ENCODE results near the gene EPHA7.

Gene EPHA7

DNA sequence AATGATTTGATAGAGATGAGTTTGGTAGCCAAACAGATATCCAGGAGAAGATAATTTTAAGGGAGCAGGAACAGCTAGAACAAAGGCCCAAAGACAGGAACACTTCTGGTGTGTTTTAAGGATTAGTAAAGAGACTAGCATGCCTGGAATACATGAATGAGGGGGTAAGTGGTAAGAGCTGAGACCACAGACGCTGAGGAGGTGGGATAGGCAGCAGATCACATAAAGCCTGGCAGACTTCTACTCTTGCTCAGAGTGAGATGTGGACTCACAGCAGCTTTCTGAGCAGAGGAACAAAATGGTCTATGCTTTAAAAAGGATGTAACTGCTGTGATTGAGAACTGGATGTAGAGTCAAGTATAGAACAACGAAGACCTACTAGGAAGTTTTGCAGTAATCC is 100.1 kb downstream of the EPHA7 start:
- DNase-seq, result no peak

DNA sequence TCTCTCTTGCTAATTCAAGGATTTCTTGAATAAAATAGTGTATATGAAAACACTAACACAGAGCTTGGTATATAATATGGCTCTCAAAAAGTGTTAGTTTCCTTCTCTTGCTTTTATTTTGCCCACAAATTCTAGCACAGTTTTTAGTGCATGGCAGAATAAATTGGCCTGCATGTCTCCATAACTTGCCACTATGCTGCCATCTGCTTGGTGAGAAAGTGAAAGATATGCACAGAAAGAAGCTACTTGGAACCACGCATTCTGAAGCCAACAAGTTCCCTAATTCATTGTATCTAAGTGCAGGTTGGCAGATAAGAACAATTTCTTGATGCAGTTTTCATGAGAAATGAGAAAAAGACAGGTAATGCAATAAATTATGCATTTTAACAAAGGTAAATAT is 101.2 kb downstream of the EPHA7 start:
- DNase-seq, result no peak

DNA sequence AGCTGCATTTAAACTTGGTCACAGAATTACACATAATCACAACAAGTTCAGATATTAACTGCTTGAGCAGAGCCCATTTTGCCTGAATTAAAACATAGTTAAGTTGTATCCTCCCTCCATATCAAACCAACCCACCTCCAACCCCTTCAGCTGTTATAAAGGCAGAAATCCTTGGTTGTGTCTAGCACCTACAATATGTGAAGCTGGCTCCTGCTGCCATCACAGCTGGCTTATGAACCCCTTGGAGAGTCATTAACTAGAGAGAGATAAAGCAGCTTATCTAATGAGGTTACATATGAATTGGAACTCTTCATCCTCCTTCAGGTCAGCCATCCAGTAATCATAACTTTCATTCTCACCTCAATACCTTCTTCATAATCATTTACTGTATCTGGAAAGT is 101.8 kb downstream of the EPHA7 start:
- DNase-seq, result no peak

DNA sequence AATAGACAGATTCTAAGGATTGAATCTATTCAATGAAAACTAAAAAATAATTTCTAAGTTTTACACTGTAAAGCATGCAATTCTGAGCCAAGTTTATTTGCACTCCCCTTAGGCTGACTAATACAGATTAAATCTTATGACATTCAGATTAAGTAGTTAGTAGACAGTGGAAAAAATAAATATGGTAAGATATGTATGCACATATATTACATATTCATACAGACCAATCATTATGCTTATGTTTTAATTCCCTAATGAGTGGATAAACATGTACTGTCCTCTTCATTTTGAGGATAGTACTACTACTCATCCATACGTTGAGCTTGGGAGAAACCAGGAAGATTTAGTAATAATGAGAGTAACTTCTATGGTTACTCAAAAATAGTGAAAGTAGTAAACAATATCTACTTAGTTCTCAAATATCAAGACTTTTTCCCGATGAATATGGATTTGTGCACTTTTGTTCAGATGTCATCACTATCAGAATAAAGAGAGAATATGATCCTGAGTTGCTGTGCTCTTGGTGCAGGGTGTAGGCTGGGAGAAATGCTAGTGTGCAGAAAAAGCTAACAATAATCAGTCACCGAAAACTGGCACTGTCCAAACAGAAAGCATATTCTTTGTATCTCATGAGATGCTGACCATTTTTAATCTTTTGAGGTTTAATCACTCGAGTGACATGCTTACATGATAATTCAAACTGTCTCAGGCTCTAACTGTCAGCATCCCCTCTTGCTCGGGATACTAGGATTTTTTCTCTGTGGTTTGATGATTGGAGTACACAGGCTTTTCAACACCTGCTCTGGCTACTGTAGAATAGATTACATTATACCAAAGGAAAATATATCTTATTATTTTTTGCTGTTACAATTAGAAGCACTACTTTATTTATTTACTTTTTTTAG is 111.6 kb downstream of the EPHA7 start:
- no peak for DNase-seq

DNA sequence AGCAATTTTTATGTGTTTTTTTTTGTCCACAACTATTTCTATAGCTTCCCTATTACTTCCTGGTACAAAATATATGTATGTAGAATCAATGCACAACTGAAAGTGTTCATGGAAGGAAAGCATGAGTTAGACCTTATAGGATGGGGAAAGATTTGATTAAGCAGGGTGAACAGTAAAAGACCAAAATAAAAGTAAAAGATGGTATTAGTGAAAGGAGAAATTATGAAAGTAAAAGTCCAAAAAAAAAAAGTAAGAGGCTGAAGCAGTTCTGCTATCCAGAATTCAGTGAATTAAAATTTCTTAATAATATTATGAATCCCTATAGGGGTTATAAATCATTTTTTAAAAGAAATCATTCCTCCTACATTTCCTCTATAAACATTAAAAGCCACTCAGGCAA is 114.3 kb downstream of the EPHA7 start:
- no peak for DNase-seq

DNA sequence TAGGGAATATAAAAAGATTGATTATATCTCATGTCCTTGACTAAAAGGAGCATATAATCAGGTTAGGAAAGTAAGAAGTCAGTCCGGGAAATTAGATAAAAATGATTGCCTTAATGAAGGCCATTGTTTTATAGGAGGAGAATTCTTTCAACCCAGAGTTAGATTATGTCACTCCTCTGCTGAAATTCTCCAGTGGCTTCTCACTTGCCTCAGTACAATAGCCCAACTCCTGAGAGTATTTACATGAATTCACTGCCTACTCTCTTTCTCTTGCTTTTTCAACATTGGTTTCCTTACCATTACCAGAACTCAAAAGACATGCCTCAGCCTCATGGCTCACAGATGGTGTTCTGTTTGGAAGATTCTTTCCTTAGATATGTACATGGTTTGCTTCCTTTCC is 114.9 kb downstream of the EPHA7 start:
- no peak for DNase-seq

DNA sequence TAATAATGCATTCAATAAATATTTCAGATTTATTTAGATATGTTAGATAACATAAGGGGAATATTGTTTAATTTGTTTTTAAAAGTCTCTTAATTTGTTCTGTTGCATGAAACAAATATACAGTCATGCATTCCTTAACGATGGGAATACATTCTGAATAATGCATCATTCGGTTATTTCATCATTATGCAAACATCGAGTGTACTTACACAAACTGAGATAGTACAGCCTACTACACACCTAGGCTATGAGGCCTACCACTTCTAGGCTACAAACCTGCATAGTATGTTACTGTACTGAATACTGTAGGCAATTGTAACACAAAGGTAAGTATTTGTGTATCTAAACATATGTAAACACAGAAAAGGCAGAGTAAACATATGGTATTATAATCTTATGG is 118.7 kb downstream of the EPHA7 start:
- DNase-seq, result no peak

DNA sequence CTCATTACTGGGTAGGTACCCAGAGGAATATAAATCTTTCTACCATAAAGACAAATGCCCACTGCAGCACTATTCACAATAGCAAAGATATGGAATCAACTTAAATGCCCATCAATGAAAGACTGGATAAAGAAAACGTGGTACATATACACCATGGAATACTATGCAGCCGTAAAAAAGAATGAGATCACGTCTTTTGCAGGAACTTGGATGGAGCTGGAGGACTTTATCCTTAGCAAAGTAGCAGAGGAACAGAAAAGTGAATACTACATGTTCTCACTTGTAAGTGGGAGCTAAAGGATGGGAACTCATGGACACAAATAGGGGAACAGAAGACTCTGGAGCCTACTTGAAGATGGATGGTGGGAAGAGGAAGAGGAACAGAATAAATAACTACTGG is 119.7 kb downstream of the EPHA7 start:
- DNase-seq, result no peak

DNA sequence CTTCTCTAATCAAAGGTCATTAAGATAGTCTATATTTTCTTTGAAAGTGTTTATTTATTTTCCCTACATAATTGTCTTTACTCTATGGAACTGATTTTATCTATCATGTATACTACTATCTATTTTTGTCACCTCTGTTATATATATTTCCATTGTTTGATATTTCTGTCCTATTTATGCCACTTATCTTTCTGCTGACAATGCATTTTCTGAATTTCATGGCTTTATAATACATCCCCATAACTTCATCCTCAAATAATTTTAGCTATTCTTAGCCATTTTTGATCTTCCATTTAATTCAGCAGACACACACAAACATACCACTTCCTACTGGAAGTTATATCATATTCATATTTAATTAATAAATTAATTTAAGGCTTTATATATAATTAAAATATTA is 123.7 kb downstream of the EPHA7 start:
- no peak for DNase-seq

DNA sequence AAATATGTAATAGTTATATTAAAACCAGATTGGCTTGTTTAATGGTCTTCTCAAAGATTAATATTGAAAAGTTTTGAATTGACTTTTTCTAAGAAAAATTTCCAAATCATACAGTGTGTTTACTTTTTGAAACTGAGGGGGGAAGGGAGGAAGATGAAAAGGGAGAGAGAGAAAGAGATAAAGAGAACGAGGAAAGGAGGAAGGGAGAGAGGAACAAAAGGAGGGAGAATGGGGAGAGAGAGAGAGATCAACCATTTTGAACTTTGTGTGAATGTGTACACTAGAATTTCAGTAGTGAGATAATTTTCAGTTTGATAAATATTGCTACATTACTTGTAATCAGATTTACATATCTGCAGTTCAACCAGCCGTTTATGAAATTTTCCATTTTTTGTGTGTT is 124.5 kb downstream of the EPHA7 start:
- no peak for DNase-seq

DNA sequence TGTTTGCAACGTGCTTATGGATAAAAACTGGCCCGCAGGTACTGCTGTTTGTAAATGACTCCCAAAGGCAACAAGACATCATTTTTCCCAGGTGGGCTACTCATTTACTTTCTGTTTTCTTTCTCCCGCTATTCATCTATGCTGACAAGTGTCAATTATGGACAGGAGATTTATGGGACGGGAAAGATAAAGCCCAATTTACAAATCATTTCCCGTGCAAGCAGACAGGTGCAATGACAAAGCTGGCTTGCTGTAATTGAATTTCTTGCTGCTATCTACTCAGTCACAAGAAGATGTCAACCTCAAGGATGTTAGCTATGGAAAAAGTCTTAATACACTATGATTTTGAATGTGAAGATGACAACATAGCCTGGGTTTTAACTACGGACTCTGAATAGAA is 125.5 kb downstream of the EPHA7 start:
- no peak for DNase-seq

DNA sequence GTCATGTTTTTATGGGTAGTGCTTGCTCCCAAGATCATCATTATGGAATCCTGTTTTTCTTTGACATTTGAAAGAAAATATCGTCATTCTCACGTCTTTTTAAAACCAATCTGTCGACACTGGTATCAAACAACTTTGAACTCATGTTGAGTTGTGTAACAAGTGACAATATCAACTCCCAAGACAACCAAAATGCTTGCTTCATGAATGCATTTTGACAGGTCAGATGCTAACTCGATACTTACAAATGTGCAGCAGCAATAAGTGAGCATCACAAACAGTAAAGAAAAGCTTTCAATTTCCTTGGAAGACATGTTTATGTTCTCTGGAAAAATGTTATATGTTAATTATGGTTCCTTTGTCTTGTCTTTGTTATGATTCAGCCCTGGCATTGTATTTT is 125.9 kb downstream of the EPHA7 start:
- DNase-seq, result no peak

DNA sequence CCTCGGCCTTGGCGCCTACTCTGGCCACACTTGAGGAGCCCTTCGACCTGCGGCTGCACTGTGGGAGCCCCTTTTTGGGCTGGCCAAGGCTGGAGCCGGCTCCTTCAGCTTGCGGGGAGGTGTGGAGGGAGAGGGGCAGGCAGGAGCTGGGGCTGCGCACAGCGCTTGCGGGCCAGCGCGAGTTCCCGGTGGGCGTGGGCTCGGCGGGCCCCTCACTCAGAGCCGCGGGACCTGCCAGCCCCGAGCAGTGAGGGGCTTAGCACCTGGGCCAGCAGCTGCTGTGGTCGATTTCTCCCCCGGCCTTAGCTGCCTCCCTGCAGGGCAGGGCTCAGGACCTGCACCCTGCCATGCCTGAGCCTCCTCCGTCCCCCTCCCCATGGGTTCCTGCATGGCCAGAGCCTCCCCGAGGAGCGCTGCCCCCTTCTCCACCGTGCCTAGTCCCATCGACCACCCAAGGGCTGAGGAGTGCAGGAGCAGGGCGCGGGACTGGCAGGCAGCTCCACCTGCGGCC is 136.8 kb downstream of the EPHA7 start:
- DNase-seq, result no peak

DNA sequence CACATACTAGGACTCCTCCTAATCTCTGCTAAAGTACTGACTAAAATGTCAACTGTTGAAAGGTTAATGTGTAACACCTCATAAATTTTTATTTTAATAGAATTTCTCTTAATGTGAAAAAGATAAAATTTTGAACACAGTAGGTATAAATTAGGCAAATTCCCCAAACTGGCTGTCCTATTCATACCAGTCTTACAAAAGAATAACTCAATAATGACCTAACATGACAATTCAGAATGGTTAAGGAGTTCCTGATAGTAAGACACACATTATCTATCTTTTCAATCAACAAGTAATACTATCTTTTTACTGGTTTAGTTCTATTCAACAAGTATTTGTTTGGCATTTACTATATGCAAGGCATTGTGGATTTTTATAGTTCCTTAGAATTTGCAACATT is 141.1 kb downstream of the EPHA7 start:
- no peak for DNase-seq

DNA sequence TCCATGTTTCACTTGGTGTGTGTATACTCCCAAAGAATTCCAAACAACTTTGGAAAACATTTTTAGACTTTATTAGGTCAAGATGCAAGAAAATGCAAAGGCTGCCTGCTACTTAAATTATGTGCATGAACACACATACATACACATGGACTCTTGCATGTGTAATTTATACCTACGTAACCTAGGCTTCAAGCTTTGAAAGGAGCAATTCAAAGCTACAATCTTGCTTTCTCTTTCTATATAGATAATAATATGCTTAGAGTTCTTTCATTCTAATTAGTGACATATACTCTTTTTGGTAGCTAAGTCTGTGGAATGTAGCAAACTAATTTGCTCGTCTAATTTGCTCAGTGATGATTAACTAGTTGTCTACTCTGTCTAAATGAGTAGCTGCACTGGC is 146.5 kb downstream of the EPHA7 start:
- no peak for DNase-seq

DNA sequence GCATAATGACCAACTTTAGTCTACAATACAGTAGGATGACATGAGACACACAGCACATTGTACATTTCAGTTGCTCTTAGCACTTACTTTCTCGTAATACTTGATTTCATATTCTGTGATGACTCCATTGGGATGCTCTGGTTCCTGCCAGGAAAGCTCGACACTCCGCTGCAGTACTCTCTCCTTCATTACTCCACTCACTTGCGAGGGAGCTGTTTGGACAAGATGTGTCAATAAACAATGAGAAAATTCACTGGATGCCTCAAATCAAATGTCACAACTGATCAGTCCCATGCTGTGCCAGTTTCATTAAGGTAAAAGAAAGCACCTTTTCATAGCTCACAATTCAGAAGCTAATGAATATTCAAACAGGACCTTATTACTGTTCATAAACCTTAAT is 147.1 kb downstream of the EPHA7 start:
- DNase-seq, result no peak

DNA sequence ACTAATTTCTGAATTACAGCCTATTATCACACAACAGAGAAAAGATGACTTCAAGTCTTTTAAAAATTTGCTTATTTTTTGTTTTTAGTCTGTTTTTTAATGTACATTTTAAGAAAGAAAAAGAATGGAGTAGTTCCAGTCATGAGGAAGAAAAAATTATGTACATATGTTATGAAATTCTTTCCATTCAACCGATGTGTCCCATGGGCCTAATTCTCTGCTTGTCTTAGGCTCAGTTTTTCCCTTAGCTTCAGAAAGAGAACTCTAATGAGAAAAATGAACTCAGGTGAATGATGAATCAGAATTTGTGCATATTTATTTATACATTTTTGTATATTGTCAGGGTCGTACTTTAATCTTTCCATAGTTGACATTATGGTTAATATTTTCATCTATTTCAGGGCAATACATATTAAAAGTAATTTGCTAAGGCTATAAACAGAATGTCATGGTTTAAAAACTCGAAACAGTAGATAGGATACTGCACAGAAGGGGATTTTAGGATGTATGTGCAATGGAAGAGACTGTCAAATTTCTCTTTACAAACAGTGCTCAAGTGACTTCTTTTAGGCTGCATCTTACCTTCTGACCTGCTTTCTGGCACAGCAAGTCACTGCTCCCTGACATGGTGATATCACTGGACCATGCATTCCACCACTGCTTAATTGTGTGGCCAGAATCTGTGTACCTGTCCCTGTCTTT is 153.1 kb downstream of the EPHA7 start:
- no peak for DNase-seq

DNA sequence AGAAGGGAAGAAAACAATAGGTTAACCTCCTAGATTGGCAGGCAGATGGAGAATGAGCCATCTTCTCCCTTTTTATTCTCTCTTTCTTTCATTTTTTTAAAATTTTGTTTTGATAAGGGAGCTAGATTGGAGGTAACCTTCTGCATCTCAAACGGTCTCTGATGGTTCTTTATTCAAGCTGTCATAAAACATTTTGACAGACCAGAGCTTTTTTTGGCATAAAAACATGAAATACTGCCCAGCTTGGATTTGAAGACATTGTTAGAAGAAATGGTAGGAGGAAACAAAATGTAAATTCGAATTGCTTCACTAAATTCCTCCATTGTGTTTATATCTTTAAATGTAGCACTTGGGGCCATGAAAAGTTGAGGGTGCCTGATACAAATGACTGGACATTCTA is 158.5 kb downstream of the EPHA7 start:
- DNase-seq, result no peak

DNA sequence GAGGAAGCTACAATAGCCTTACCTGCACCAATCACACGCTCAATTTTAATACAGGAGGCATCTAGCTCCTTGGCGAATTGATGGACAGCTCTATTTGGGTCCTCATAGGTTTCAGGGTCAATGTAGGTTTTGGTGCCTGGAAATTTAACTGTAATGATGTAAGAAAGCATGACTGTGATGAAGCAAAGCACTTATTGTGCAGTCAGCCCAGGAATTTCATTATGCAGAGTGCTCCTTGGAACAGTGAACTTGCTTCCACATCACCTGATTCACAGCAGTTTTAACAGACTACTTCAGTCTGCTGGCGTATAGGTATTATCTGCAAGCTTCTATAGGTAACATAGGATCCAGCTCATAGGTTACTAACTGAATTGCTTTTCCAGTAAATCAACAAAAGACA is 160.0 kb downstream of the EPHA7 start:
- no peak for DNase-seq

DNA sequence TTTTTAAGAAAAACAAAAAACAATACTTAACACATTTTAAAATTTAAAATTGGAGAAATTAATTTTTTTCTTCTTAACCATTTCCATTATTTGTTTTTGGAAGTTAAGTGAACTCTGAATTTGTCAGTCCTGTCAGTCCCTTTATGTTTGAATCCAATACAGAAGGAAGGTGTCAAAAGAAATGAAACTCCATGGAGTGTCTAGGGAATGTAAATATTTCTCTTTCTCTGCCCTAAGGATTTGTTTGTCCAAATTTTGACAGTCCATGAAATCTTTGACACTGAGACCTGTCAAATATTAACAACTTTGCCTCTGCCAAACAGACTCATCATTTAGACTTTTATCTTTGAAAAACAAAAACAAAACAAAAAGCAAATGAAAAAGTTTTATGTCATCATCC is 166.4 kb downstream of the EPHA7 start:
- no peak for DNase-seq

DNA sequence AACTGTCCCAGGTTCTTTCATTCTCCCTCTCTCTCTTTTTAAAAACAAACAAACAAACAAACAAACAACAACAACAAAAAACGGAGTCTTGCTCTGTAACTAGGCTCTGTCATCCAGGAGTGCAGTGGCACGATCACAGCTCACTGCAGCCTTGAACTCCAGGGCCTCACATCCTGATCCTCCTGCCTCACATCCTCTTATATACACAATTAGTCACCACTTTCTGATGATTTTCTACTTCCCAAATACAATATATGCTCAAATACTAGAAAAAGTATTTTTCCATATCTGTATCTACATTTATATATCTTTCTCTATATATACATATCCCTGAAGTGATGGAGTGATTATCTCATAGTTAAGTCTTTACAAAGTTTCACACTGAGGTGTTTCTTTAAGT is 170.7 kb downstream of the EPHA7 start:
- no peak for DNase-seq

DNA sequence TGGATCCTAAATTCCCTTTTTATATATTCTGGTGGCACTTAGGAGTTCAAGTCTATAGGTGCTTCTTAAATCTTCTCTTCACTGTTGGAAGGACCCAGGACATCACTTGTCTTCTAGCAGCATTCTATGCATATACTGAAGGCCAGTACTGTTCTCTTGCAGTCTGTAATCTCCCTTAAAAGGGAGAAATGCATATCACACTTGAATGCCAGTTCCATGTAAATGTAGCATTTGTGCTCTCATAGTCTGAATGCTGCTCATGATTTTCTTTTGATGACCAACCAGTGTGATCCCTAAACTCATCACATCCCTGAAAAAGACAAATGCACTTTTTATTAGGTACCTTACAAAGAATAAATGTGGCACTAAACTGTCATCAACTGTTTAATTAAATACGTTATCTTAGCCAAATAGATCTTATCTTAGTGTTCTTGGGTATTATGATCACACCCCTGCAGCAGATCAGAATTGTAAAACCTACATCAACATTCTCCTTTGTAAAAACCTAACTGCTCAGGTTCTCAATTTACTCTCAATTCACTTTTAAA is 176.1 kb downstream of the EPHA7 start:
- DNase-seq, result no peak

DNA sequence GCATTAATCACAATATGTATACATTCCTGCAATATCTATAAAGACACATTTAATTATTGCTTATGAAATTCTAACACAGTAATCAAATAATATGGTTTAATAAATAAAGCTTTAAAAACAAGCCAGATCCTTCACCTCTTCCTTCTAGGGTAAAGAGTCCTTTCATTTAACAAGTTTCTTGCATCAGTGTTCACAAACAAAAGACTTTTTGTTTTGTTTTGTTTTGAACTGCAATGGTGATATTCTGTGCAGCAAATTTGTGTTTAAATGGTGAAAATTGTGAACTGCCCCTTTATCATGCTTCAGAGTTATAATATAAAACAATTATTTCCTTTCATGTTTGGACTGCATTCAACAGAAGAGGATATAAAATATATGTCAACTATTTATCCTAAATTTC is 177.3 kb downstream of the EPHA7 start:
- DNase-seq, result no peak

DNA sequence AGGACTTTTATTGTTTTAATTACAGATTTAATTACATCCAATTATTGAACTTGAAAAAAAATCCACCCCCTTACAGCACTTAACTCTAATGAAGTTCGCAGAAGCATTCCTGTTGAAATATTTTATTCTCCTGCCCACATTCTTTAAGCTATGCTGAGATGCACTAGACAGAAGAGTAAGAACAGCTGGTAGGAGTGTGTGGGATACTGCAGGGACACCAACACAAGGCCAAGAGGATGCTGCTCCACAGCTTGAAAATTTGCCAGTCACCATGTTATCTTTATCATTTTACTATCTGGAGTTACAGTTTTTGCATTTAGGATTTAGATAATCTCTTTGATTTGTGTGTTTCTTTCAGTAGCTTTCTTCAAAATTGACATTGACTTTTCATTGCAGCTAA is 180.7 kb downstream of the EPHA7 start:
- DNase-seq, result no peak

Measured in CD4-positive, alpha-beta T cell treated with Interleukin-4 for 4 hours (primary cell).